ENCODE data around the gene MTARC2. TPM values are rescaled to one million over a fixed set of nuclear protein-coding genes. Genes with fewer than 3 reads are reported as not detected.

MTARC2 gene
- total and polyA plus RNA-seq, 7 donors = 4.8 to 22.7 (median 11.9) TPM

GRCh38 chr1:220784751-220785150 is 36.6 kb downstream of the MTARC2 start:
- TF ChIP-seq EP300 (IDR thresholded peaks at IDR 0.05) = no peak
- TF ChIP-seq POLR2AphosphoS5 (IDR thresholded peaks at IDR 0.05) = no peak
- no peak for TF ChIP-seq POLR2A (IDR thresholded peaks at IDR 0.05)
- no peak for TF ChIP-seq CTCF (IDR thresholded peaks at IDR 0.05)
- intact Hi-C loops (cut with DNase I) = no loop called here
- 91 to 94% methylated on average over 4 of the region's 4 CpGs for WGBS, 2 donors

GRCh38 chr1:220785166-220786056 is 37.3 kb downstream of the MTARC2 start:
- Histone ChIP-seq H3K36me3 (peaks cover 0 to 11% (median 0%) of the 10 kb centered on the region in 4 donors), H3K27me3 (no peaks in the 10 kb centered on the region), H3K4me1 (peaks cover 0 to 26% (median 22%) of the 10 kb centered on the region in 4 donors), H3K27ac (peak overlapping the region in 3 of 4 donors; percentile 78 to 83 (median 82)), H3K9me3 (no peaks in the 10 kb centered on the region), H3K4me3 (no peak overlapping the region)
- DNase-seq = peak; percentile 32
- TF ChIP-seq POLR2AphosphoS5 (IDR thresholded peaks at IDR 0.05) = no peak
- TF ChIP-seq EP300 (IDR thresholded peaks at IDR 0.05) = no peak
- no peak for TF ChIP-seq CTCF (IDR thresholded peaks at IDR 0.05)
- TF ChIP-seq POLR2A (IDR thresholded peaks at IDR 0.05) = no peak
- 70 to 90% methylated on average over 11 of the region's 11 CpGs for WGBS, 2 donors
- intact Hi-C loops (cut with DNase I) = no loop called here

More at GRCh38 chr1:220784751-220785150, 36.6 kb downstream of the MTARC2 start:
- Histone ChIP-seq H3K36me3 (peaks cover 0 to 18% (median 0%) of the 10 kb centered on the region in 4 donors), H3K27ac (no peak overlapping the region), H3K4me3 (no peak overlapping the region), H3K9me3 (no peaks in the 10 kb centered on the region), H3K27me3 (no peaks in the 10 kb centered on the region), H3K4me1 (peaks cover 0 to 26% (median 22%) of the 10 kb centered on the region in 4 donors)
- peak; percentile 42 for DNase-seq

DNA sequence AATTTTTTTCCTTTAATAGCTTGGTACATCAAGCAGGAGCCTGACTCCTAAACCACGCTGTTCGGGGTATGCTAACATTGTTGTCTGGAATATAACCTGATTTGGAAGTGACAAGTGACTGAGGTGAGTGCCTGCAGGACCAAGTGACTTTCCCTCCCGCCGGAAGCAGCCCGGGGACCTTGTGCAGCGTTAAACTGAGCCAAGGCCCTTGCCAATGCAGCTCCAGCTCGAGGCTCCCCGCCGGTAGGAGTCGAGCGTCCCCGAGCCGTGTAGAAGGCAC is 37.9 kb downstream of the MTARC2 start:
- peak overlapping the region; percentile 65 to 83 (median 80) for H3K27ac ChIP-seq
- no peaks in the 10 kb centered on the region for H3K9me3 ChIP-seq
- no peaks in the 10 kb centered on the region for H3K27me3 ChIP-seq
- no peak for DNase-seq
- H3K36me3 ChIP-seq = peaks cover 0 to 10% (median 0%) of the 10 kb centered on the region in 4 donors
- intact Hi-C loops (cut with DNase I) = no loop called here
- peak overlapping the region; percentile 42 to 78 (median 62) for H3K4me3 ChIP-seq
- 21 to 28% methylated on average over 13 of the region's 13 CpGs for WGBS, 2 donors
- TF ChIP-seq POLR2AphosphoS5 (IDR thresholded peaks at IDR 0.05) = no peak
- no peak for TF ChIP-seq POLR2A (IDR thresholded peaks at IDR 0.05)
- no peak for TF ChIP-seq EP300 (IDR thresholded peaks at IDR 0.05)
- TF ChIP-seq CTCF (IDR thresholded peaks at IDR 0.05) = peak in 1 of 4 experiments; percentile 3
- H3K4me1 ChIP-seq = peaks cover 0 to 30% (median 23%) of the 10 kb centered on the region in 4 donors

GRCh38 chr1:220786337-220787068 is 38.4 kb downstream of the MTARC2 start, which contains the start of gene MTARC1:
Gene MTARC1, plus strand, starts transcription at chr1:220786913. Its CDS starts 32 bp downstream, at chr1:220786945.
- H3K9me3 ChIP-seq = no peaks in the 10 kb centered on the region
- peak; percentile 83 for DNase-seq
- intact Hi-C loops (cut with DNase I) = no loop called here
- peak within 1 kb of the TSS; percentile 42 to 78 (median 62) for H3K4me3 ChIP-seq
- H3K4me1 ChIP-seq = peaks cover 0 to 34% (median 23%) of the 10 kb centered on the region in 4 donors
- no peaks in the 10 kb centered on the region for H3K27me3 ChIP-seq
- peaks cover 0 to 10% (median 0%) of the 10 kb centered on the region in 4 donors for H3K36me3 ChIP-seq
- H3K27ac ChIP-seq = peak within 1 kb of the TSS; percentile 65 to 83 (median 80)
- TF ChIP-seq POLR2AphosphoS5 (IDR thresholded peaks at IDR 0.05) (peak in 3 of 4 donors; percentile 59 to 71 (median 68)), EP300 (IDR thresholded peaks at IDR 0.05) (no peak), POLR2A (IDR thresholded peaks at IDR 0.05) (no peak), CTCF (IDR thresholded peaks at IDR 0.05) (peak in 1 of 4 experiments; percentile 5)
- 2% methylated on average over 56 of the region's 56 CpGs for WGBS, 2 donors

Data from sigmoid colon (tissue), 7 donors.